Measurements from ENCODE around the gene ARGFX.

DNA sequence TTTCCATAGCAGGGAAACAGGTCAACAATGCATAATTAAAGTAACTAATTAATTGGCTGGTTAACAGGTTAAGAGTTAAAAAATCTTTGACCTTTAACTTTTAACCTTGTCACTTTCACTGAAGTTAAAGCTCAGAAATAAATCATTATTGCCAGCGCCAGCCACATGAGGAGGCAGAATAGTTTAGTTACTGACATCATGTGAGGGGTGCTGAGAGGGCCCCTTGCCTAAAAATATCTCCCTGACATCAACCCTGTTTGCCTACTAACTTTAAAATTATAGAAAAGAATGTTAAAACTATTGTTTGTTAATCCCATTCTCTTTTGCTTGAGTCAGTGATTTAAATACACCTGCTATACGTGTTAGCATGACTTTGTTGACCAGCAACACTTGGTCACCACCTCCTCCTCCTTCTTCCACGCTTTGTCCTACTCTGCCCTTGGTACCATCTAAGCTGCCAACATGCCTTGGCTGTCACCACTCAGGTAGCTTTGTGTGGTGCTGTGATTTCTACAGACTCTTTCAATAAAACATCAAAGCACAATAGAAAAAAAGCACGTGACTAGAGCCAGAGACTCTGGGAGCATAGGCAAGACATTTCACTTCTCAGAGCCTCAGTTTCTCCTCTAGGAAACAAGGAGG is 28.1 kb downstream of the ARGFX start:
- TF ChIP-seq, protein P1, sequence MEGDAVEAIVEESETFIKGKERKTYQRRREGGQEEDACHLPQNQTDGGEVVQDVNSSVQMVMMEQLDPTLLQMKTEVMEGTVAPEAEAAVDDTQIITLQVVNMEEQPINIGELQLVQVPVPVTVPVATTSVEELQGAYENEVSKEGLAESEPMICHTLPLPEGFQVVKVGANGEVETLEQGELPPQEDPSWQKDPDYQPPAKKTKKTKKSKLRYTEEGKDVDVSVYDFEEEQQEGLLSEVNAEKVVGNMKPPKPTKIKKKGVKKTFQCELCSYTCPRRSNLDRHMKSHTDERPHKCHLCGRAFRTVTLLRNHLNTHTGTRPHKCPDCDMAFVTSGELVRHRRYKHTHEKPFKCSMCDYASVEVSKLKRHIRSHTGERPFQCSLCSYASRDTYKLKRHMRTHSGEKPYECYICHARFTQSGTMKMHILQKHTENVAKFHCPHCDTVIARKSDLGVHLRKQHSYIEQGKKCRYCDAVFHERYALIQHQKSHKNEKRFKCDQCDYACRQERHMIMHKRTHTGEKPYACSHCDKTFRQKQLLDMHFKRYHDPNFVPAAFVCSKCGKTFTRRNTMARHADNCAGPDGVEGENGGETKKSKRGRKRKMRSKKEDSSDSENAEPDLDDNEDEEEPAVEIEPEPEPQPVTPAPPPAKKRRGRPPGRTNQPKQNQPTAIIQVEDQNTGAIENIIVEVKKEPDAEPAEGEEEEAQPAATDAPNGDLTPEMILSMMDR (IDR thresholded peaks at IDR 0.05; ENCODE audit: insufficient read depth, low read length), result no peak
- TF ChIP-seq, protein P2, sequence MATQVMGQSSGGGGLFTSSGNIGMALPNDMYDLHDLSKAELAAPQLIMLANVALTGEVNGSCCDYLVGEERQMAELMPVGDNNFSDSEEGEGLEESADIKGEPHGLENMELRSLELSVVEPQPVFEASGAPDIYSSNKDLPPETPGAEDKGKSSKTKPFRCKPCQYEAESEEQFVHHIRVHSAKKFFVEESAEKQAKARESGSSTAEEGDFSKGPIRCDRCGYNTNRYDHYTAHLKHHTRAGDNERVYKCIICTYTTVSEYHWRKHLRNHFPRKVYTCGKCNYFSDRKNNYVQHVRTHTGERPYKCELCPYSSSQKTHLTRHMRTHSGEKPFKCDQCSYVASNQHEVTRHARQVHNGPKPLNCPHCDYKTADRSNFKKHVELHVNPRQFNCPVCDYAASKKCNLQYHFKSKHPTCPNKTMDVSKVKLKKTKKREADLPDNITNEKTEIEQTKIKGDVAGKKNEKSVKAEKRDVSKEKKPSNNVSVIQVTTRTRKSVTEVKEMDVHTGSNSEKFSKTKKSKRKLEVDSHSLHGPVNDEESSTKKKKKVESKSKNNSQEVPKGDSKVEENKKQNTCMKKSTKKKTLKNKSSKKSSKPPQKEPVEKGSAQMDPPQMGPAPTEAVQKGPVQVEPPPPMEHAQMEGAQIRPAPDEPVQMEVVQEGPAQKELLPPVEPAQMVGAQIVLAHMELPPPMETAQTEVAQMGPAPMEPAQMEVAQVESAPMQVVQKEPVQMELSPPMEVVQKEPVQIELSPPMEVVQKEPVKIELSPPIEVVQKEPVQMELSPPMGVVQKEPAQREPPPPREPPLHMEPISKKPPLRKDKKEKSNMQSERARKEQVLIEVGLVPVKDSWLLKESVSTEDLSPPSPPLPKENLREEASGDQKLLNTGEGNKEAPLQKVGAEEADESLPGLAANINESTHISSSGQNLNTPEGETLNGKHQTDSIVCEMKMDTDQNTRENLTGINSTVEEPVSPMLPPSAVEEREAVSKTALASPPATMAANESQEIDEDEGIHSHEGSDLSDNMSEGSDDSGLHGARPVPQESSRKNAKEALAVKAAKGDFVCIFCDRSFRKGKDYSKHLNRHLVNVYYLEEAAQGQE (IDR thresholded peaks at IDR 0.05; ENCODE audit: insufficient replicate concordance, low read depth), result no peak
- no peak for TF ChIP-seq SPI1 (IDR thresholded peaks at IDR 0.05; ENCODE audit: borderline replicate concordance, low read depth)
